Spinal cord (tissue), 10 donors: ENCODE results near the gene INSYN1. TPM values are rescaled to one million over a fixed set of nuclear protein-coding genes. Genes with fewer than 3 reads are reported as not detected.
A peak's percentile ranks its signal among the peaks of the same experiment; 100 is the strongest.

Source experiments
- DNase-seq, 6 donors: peaks; one replicate each; pipeline versions ENCODE4 v3.0.0 to v3.0.0-alpha.2; 2013 to 2015; ENCODE audit warnings: low spot score in 6 of 6, low read depth in 4 of 6
- H3K27ac ChIP-seq: one replicate; pipeline ENCODE4 v1.5.1; 2013; ENCODE audit warnings: low read depth, low read length, control low read depth
- H3K27me3 ChIP-seq: one replicate; pipeline ENCODE4 v1.6.1; 2013; ENCODE audit warnings: low read length; ENCODE audit not compliant: control insufficient read depth, insufficient read depth
- H3K36me3 ChIP-seq: one replicate; pipeline ENCODE4 v1.6.1; 2013; ENCODE audit warnings: low read length; ENCODE audit not compliant: control insufficient read depth, insufficient read depth
- H3K4me1 ChIP-seq: one replicate; pipeline ENCODE4 v1.6.1; 2013; ENCODE audit warnings: low read length; ENCODE audit not compliant: control insufficient read depth, insufficient read depth
- H3K4me3 ChIP-seq: one replicate; pipeline ENCODE4 v1.5.1; 2013; ENCODE audit warnings: low read depth, low read length, control low read depth
- H3K9me3 ChIP-seq: one replicate; pipeline ENCODE4 v1.6.1; 2013; ENCODE audit warnings: low read length; ENCODE audit not compliant: control insufficient read depth, insufficient read depth
- WGBS: methylation state at CpG from one replicate; pipeline ENCODE4 v1.1.5; 2013; ENCODE audit warnings: missing lambda C conversion rate; ENCODE audit not compliant: insufficient coverage; 5-methylcytosine and 5-hydroxymethylcytosine counted together
- polyA plus RNA-seq, 2 donors: library from polyadenylated mRNA; unstranded; fragments of 120-200 nt; gene quantifications; one replicate each; pipeline ENCODE4 v1.2.1, GENCODE V29; 2013; ENCODE audit not compliant: insufficient read length in 2 of 2
- total RNA-seq, 2 donors: library from RNA; depleted of rRNA in 1 of 2; stranded (reverse); fragments of 120-200 nt in 1 of 2; fragments of >200 nt in 1 of 2; gene quantifications; one replicate each; pipeline versions ENCODE4 v1.2.3 to v1.2.4, GENCODE V29; 2013 to 2014
- donor health status: healthy.

The INSYN1 gene
- total and polyA plus RNA-seq, 4 donors = 24.2 to 138 (median 76.6) TPM

- no peak overlapping the region for H3K27ac ChIP-seq
- no CpG with 5 or more reads among the region's 4 CpGs for WGBS
Measured at GRCh38 chr15:73686781-73687256, 66.3 kb downstream of the INSYN1 start.

DNA sequence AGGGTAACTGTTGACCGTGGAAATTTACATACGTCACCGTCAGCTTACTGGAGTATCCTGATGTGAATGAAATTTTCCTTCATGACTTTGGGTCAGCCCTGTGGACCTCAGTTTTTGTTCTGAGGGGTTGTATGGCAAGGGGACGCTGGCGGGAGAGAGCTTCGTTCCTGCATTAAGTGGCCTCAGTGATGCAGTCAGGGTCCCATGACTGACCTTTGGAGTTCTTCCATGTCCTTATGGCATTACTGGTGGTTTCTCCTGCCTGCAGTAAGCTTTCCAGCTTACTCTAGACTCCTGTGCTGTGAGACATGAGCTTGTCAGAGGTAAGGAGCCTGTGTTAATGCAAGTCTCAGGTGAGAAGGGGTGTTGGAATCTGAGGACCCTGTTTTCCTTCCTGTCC is 67.2 kb downstream of the INSYN1 start:
- Histone ChIP-seq H3K4me1 (peaks cover 34% of the 10 kb centered on the region), H3K36me3 (peaks cover 3% of the 10 kb centered on the region), H3K9me3 (no peaks in the 10 kb centered on the region), H3K27ac (no peak overlapping the region), H3K27me3 (no peaks in the 10 kb centered on the region), H3K4me3 (peak overlapping the region; percentile 78)
- DNase-seq = no peak
- 67% methylated on average over 6 of the region's 6 CpGs for WGBS

More at GRCh38 chr15:73686781-73687256, 66.3 kb downstream of the INSYN1 start:
- no peak for DNase-seq
- Histone ChIP-seq H3K4me3 (no peak overlapping the region), H3K27me3 (no peaks in the 10 kb centered on the region), H3K36me3 (peaks cover 3% of the 10 kb centered on the region), H3K9me3 (no peaks in the 10 kb centered on the region), H3K4me1 (peaks cover 38% of the 10 kb centered on the region)

Other genes with a start within 250 kb of the INSYN1 start
- 100 to 1,000 TPM; 138 to 183 TPM for gene NPTN, start 120.0 kb downstream of the INSYN1 start, total RNA-seq
- 100 to 1,000 TPM; 233 to 235 TPM for gene NPTN, start 120.0 kb downstream of the INSYN1 start, polyA plus RNA-seq
- 10 to 100 TPM; 35.7 to 40.9 TPM for gene CD276, start 69.0 kb downstream of the INSYN1 start, total RNA-seq
- 100 to 1,000 TPM; 110 to 125 TPM for gene CD276, start 69.0 kb downstream of the INSYN1 start, polyA plus RNA-seq
- gene TBC1D21, start 120.2 kb upstream of the INSYN1 start, total RNA-seq = not detected
- not detected for gene TBC1D21, start 120.2 kb upstream of the INSYN1 start, polyA plus RNA-seq
- gene LOXL1, start 173.1 kb upstream of the INSYN1 start, total RNA-seq = 10 to 100 TPM in 1 of 2 donors, 1 to 10 TPM in 1; 7.9 to 48.2 TPM
- 10 to 100 TPM; 20.5 to 25.3 TPM for gene LOXL1, start 173.1 kb upstream of the INSYN1 start, polyA plus RNA-seq
- 10 to 100 TPM; 26.8 to 32.0 TPM for gene STOML1, start 238.9 kb upstream of the INSYN1 start, total RNA-seq
- gene STOML1, start 238.9 kb upstream of the INSYN1 start, polyA plus RNA-seq = 10 to 100 TPM; 57.5 to 57.9 TPM
- 10 to 100 TPM; 13.5 to 14.6 TPM for gene PML, start 241.4 kb upstream of the INSYN1 start, total RNA-seq
- gene PML, start 241.4 kb upstream of the INSYN1 start, polyA plus RNA-seq = 10 to 100 TPM; 25.4 to 29.4 TPM